Bronchial epithelial cell (primary cell): Measurements from ENCODE around the gene TMEM126B. TPM values are rescaled to one million over a fixed set of nuclear protein-coding genes. Genes with fewer than 3 reads are reported as not detected.

ENCODE experiments used
- DNase-seq: peaks from one replicate; pipeline ENCODE4 v3.0.0-alpha.2; 2010; ENCODE audit warnings: low read depth
- FAIRE-seq: peaks from 2 replicates; lab custom pipeline; 2011; peaks lifted over from hg19 to GRCh38; lab: Jason Lieb, UNC
- H3K27me3 ChIP-seq: 2 replicates; pipeline ENCODE4 v1.5.1; 2011; ENCODE audit warnings: low read length; ENCODE audit not compliant: control insufficient read depth, insufficient read depth
- H3K36me3 ChIP-seq: 2 replicates; pipeline ENCODE4 v1.5.1; 2011; ENCODE audit warnings: low read length; ENCODE audit not compliant: control insufficient read depth, insufficient read depth
- H3K4me3 ChIP-seq: 2 replicates; pipeline ENCODE4 v1.5.1; 2011; ENCODE audit warnings: mild to moderate bottlenecking, low read depth, low read length, control low read depth
- CTCF ChIP-seq: IDR thresholded peaks from 2 replicates; pipeline ENCODE4 v1.5.1; 2011; ENCODE audit warnings: mild to moderate bottlenecking, moderate library complexity, low read length, control low read depth, inconsistent platforms; ENCODE audit not compliant: insufficient read depth, severe bottlenecking
- total RNA-seq: library from RNA; depleted of rRNA; stranded (reverse); fragments of >200 nt; gene quantifications from 2 replicates; pipeline ENCODE4 v1.2.1, GENCODE V29; 2014

TMEM126B gene
- total RNA-seq, 1 donor from 2014 or later = 73.5 TPM

GRCh38 chr11:85634747-85635146 lies 6.4 kb downstream of the TMEM126B start:
- DNase-seq (no peak), FAIRE-seq (no peak)
- Histone ChIP-seq H3K4me3 (no peak overlapping the region), H3K27me3 (no peaks in the 10 kb centered on the region), H3K36me3 (no peaks in the 10 kb centered on the region)
- TF ChIP-seq CTCF = no peak

- DNase-seq = no peak
- H3K36me3 ChIP-seq = no peaks in the 10 kb centered on the region
- no peak for TF ChIP-seq CTCF
- FAIRE-seq = no peak
- no peak overlapping the region for H3K4me3 ChIP-seq
- no peaks in the 10 kb centered on the region for H3K27me3 ChIP-seq
Measured at GRCh38 chr11:85643191-85643614, 14.8 kb downstream of the TMEM126B start.

- Histone ChIP-seq H3K36me3 (no peaks in the 10 kb centered on the region), H3K27me3 (no peaks in the 10 kb centered on the region), H3K4me3 (peak overlapping the region; percentile 61)
- TF ChIP-seq CTCF = no peak
- DNase-seq (no peak), FAIRE-seq (no peak)
Measured at GRCh38 chr11:85647078-85647477, 18.7 kb downstream of the TMEM126B start.

GRCh38 chr11:85647604-85648299 lies 19.4 kb downstream of the TMEM126B start, which contains the start of gene TMEM126A:
Gene TMEM126A (plus strand): TSS chr11:85647967. CDS start chr11:85650256, 2,289 bp downstream.
- peak within 1 kb of the TSS; percentile 61 for H3K4me3 ChIP-seq
- no peaks in the 10 kb centered on the region for H3K27me3 ChIP-seq
- DNase-seq (peak; percentile 86), FAIRE-seq (peak; percentile 32)
- no peaks in the 10 kb centered on the region for H3K36me3 ChIP-seq
- no peak for TF ChIP-seq CTCF

GRCh38 chr11:85651118-85651517 lies 22.7 kb downstream of the TMEM126B start:
- DNase-seq (no peak), FAIRE-seq (no peak)
- TF ChIP-seq CTCF = no peak
- Histone ChIP-seq H3K36me3 (no peaks in the 10 kb centered on the region), H3K27me3 (no peaks in the 10 kb centered on the region), H3K4me3 (no peak overlapping the region)
